ENCODE results near the gene COA8.

The COA8 gene

DNA sequence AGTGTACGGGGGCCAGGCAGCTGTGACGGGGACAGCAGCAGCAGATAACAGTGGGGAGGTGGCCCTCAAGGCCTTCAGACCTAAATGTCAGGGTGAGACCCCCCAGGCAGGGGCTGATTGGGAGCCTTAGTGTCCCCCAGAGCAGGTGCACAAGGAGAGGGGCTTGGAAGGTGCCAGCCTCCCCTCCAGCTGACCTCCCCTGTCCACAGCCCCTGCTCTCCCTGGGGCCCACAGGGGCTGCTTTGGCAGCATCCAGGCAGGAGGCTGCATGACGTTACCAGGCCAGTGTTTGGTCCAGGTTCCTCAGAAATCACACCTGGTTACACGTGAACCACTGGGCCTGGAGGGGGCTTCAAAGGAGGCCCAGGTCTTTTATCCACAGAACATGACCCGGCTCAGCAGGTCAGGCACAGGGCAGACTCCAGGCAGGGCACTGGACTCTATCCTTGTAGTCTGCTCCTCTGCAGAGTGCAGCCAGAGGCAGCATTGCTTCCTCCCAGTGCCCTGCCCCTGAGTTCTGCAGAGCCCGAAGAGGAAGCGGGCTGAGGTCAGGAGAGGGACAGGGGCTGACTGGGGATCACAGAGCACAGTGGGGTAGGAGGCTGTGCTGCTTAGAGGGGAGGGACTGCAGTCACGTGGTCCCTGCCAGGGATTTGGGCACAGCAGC lies 36.4 kb upstream of the COA8 start:
- no peak for DNase-seq

DNA sequence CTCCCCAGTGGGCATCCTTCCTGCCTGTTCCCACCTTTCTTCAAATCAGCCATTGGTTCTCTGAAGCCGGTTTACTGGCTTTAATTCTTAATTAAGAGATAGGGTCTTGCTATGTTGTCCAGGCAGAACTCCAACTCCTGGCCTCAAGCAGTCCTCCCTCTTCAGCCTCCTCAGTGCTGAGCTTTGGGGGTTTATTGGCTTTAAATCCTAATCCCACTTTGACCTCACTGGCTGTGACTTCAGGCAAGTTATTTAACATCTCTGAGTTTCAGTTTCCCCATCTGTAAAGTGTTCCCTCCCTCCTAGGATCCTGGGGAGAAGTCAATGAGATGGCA lies 35.9 kb upstream of the COA8 start:
- no peak for DNase-seq

DNA sequence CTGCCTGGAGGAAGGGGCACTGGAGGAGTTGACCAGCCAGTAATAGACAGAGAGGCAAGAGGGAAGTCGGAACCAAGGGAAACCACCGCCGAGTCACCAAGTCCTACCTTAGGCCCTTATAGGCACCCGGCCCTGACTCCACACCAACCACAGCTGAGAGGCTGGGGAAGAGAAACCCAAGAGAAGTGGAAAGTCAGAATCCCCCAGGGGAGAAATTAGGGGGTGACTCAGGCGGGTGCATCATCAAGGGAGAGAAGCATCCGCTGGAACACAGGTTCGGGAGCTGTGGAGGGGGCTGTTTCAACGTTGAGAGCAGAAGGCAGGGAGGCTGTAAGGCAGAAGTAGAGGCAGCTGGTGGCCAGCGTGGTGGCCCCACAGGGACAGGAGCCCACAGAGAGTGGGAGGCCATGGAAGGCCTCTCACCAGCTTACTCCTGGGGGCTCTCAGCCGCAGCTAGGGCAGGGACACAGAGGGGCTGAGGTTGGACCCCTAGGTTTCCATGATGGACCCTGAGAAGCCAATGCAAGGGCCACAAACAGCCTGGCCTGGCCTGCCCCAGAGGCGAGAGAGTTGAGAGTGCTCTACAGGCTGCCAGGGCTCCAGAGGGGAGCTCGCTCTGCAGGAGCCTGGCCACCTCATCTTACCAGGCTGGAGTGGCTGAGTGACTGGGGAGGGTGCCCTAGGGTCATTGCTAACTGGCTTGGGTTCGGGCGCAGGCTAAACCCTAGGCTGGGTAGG lies 35.2 kb upstream of the COA8 start:
- DNase-seq, result peak; percentile 66

DNA sequence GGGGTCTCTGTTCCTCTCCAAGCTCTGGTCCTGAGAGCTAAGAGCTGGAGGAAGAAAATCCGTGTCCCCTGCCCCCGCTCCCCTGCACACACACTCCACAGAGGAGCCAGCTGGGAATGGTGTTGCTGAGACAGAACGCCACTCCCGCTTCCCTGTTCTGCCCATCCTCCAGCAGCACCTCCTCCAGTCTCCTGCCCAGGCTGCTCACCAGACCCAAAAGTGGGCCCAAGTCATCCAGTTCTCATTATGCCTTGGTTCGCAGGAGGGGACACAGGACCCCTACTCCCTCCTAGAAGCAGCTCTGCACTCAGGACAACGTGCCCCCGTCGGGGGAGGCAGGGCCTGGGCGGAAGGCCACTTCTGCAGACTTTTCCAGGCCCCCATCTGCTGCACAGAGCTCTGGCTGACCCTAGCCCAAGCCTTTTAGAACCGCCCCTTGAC lies 34.6 kb upstream of the COA8 start:
- peak; percentile 33 for DNase-seq

DNA sequence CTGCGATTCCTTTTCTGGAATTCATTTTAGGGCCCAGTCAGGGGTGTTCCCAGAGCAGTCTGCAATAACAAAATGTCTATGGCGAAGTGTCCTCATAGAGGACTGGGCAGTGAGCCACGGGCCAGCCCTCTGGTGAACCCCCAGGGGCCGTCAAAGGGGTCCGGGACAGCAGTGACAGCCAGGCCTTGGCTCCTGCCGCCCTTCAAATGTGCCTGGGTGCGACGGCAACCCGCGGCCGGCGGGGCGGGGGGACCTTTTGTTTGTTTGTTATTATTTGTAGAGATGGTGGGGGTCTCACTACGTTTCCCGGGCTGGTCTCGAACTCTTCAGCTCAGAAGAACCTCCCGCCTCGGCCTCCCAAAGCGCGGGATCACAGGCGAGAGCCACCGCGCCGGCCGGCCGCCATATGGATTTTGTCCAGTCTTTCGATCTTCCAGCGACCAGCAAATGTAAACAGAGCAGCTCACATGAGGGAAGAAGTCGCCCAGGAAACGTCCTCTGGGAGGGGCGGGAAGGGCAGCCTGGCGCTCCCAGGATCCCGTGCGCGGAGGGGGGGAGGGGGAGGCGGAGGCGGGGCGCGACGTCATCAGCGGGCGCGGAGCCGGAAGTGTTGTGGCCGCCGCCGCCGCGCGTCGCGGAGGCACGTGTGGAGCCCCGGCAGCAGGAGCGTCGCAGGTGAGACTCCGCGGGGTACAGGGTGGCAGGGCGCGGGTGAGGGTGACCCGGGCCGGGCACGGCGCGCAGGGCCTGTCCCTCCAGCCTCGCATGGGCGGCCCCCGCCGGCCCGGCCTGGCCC lies 34.0 kb upstream of the COA8 start, which contains the start of gene TRMT61A:
Gene TRMT61A, plus strand, starts transcription at position 610 of the 796 bp plus-strand sequence. CDS start 783 bp downstream, outside the sequence.
- peak; percentile 88 for DNase-seq

DNA sequence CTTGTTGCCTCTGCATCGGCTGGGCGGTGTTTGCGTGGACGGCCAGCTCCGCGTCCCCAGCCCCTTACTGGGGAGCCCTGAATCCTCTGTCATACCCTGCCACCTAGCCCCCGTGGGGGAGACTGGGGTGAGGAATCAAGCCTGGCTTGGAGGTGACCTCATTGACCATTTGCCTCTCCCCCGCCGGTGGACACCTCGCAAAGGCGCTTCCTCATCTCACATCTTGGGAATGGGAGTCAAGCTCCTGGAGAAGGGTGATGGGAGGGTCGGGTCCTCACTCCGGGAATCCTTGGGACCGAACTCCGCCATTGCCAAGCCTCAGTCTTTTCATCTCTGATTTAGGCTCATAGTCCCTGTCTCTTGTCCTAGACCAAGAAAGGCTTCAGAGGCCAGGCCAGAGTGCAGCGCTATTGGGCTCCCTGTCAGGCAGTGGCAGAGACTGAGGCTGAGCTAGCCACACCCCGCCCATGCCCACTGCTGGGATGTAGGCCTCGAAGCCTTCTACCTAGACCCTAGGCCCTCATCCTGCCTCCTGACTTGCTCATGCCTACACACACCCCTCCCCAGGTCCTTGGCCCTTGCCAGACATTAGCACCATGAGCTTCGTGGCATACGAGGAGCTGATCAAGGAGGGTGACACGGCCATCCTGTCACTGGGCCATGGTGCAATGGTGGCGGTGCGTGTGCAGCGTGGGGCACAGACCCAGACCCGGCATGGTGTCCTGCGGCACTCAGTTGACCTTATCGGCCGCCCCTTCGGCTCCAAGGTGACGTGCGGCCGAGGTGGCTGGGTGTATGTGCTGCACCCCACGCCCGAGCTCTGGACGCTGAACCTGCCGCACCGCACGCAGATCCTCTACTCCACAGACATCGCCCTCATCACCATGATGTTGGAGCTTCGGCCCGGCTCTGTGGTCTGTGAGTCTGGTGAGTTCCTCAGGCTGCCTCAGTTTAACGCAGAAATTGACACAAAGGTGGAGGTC lies 33.1 kb upstream of the COA8 start:
- no peak for DNase-seq

DNA sequence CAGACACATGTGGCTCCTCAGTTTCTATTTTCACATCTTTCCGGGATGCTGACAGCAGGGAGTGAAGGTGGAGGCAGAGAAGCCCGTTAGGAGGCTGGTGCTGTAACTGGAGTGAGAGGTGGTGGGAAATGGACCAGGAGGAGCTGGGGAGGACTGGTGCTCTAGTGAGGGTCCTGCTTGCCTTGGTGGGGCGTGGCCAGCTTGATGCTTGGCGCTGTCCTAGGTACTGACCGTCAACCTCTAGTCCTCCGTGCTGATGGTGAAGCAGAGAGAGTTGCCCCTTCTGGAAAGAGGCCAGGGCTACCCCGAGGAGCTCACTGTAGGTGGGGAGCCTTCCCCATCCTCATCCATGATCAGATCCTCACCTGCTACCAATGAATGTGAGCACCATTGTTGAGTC lies 32.4 kb upstream of the COA8 start:
- DNase-seq, result no peak

DNA sequence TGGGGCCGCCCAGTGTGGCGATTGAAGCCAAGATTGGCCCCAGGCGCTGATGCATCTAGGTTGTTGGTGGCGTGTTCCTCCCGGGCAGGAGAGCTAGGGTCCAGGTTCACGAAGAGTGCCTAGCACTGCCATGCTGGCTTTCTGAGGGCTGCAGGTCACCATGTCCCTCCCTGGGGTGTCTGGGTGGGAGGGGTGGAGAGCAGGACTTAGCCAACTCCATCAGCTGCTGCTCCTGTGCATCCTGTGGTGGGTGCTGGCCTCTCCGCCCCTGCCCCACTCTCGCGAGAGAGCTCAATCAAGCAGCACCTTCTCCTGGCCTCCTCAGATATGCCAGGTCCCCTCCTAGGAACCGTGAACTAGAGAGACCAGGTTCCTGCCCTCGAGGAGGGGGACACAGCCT lies 31.9 kb upstream of the COA8 start:
- no peak for DNase-seq

DNA sequence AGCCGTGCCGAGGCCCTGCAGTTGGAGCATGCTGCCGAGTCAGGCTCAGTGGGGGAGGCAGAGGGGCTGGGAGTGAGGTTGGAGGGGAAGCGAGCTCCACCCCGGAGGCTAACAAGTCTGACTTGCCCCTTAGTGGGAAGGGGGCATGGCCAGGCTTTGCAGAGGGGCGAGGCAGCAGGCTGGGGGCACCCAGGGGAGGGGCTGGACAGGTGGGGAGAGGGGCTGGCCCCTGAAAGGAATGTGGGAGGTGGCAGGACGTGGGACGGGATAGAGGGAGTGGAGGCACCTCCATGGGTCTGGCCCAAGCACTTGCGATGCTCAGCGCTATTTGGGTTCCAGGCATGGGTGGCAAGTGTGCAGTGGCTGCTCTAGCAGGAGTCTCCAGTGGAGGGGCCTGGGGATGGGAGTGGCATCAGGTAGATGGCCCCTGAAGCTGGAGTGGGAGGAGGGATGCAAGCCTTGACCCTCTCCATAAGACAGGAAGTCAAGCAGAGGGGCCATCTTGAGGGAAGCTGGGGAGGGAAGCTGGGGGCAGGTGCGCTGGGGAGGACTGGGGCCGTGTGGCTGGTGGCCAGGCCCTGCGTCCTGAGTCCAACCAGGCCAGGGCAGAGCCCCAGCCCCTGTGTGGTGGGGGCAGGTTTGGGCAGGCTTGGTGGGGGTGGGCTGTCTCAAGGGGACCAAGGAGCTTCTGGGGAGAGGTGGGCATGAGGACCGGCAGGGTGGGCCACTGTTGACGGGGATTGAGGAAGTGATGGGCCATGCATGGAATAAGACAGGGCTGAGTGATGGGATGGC lies 31.1 kb upstream of the COA8 start:
- DNase-seq, result no peak

DNA sequence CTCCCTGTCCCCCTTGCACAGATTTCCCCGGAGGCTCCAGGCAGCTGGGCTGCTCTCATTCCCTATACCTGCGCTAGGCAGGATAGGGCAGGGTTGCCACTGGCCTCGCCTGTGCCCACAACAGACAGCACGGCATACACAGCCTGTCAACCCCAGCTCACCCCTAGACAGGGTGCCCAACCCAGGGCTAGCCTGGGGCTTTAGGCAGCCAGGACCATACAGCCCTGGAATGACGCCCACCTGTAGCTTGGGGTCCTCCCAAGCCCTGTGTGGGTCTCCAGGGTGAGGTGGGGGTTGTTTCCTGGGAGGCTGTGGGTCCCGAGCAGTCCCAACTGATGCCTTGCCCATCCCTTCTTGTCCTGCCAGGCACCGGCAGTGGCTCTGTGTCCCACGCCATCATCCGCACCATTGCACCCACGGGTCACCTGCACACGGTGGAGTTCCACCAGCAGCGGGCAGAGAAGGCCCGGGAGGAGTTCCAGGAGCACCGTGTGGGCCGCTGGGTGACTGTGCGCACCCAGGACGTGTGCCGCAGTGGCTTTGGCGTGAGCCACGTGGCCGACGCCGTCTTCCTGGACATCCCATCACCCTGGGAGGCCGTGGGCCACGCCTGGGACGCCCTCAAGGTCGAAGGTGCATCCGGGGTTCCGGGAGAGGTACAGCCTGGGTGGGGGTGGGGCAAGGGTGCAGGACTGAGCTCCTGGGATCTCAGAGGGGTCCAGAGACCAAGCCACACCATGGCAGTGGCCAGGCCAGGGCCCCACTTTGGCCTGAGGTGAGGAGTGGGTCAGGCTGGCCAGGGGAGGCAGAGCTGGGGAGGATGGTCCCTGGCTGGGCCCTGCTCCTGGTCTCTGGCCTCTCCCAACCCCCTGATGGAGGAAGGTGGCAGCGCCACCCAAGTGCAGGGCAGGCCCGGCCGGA lies 30.3 kb upstream of the COA8 start:
- DNase-seq, result no peak

DNA sequence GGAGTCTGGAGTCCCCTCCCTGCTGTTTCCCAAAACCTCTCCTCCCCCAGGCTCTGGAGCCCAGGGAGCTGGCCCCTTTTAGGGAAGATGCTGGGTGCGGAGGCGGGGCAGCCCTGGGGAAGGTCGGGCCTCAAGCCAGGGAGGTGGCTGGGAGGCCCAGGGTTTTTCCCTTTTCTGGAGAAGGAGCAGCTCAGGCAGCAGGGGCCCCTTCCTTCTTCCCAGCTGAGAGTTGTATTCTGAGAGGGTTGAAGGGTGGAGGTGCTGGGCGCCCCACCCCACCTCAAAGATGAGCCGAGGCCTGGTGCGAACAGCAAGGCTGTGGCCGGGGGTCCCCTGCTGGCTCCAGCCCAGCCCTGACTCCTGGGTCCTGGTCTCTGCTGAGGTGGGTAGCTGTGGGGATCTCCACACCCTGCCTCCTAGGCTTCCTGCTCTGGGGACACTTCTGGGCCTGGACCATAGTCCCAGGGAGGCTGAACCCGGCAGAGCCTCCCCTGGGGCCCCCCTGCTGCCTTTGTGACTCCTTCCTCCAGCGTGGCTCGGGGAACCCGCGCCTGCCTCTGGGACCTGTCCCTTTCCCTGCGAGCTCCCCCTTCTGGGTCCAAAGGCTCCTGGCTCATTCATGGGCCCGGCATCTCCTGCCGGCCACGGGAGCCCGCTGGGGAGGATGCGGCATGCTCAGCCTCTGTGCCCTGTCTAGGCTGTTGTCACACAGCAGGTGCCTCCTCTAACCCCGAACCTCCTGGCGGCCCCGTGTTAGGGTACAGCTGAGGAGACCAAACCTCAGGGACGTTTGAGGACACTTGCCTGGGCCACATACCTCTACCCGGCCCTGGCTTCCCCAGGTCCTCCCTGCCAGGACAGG lies 29.4 kb upstream of the COA8 start:
- DNase-seq, result no peak

DNA sequence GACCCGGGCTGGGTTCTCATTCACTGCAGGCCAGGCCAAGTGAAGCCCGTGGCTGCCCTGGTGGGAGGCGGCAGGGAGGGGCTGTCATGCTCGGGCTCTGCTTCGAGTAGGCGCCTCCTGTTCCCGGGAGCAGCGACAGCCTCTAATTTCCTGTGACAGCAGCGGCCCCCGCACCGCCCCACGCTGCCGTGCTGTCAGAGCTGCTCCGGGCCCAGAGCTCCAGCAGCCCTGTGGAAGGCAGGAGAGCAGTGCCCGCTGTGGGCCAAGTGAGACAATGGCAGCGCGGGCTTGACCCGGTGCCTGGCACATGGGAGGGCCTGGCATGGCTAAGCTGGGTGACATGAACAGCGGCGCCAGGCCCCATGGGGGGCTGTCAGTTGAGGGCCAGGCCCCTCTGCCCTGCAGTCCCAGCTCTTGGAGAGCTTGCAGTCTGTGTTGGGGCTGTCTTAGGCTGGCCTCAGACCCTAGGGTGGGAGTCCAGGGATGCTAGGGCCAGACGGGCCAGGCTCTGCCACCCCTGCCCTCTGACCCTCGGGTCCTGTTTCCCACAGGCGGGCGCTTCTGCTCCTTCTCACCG lies 28.7 kb upstream of the COA8 start:
- DNase-seq, result no peak

DNA sequence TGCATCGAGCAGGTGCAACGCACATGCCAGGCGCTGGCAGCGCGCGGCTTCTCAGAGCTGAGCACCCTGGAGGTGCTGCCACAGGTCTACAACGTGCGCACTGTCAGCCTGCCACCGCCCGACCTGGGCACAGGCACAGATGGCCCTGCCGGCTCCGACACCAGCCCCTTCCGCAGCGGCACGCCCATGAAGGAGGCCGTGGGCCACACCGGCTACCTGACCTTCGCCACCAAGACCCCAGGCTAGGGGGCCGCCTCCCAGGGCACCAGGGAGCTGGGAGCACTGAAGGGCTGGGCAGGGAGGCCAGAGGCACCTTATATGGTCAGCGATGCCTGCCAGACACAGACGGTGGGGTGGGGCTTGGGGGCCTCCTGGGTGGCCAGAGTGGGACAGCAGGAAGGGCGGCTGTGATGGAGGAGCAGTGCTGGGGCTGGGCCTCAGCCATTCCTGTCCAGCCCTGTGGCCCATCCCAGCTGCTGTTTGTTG lies 28.1 kb upstream of the COA8 start:
- no peak for DNase-seq

DNA sequence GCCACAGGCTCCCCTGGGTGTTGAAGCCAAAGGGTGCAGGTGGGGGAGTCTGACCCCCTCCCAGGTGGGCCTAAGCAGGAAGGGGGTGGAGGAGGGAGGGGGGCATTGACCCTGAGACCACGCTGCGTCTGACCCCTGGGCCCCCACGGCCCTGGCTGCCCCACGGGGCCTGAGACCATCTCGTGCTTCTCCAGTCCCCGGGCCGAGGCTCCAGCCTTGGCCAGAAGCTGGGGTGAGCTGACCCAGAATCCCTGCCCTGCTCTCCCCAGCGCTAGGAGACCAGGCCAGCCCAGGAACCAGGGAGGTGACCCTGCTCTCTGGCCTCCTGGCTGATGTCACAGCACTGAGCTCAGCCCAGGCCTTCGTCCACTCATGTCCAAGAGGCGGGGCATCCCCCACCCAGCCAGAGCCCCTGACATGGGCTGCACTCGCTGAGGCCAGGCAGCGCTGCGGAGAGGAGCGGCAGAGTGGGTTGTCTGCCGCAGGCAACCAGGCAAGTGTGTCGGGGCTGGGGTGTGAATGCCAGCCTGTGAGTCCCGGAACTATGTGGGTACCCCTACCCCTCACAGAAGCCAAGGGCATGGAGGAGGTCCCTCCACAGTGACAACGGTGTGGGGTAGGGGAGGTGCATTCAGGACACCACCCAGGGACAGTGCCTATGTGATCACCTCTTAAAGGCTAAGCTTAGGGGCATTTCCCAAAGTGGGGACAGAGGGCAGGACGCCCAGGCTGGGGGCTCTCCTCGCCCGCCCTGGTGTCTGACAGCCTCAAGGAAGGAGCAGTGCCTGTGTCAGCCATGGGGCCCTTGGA lies 27.5 kb upstream of the COA8 start:
- no peak for DNase-seq

DNA sequence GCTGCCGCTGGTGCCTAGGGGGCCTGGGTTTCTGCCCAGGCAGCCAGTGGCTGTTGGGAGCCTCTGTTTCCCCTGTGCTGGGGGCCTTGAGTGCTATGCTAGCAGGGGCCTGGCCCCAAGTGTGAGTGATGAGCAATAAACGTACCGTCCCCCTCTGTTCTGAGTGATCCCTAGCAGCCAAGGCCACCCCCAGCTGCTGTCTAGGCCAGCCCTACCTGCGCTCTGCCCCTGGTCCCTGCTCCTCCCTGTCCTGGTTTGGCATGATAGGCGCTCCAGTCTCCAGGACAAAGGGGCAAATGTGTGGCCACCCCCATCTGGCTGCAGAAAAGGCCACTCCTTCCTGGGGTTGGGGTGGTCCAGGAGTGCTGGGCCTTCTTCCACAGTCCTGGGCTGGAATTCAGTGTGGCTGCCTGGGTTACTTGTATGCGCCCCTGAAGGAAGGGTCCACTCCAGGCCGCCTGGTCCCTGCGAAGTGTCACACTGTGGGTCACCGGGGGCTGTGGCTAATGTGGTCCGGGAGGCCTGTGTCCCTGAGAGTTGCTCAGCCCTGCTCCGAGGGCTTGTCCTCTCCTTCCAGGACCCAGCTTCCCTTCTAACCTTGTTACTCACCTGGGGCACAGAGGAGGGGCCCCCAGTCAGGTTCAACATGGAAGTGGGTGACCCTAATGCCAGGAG lies 26.7 kb upstream of the COA8 start:
- DNase-seq, result no peak

DNA sequence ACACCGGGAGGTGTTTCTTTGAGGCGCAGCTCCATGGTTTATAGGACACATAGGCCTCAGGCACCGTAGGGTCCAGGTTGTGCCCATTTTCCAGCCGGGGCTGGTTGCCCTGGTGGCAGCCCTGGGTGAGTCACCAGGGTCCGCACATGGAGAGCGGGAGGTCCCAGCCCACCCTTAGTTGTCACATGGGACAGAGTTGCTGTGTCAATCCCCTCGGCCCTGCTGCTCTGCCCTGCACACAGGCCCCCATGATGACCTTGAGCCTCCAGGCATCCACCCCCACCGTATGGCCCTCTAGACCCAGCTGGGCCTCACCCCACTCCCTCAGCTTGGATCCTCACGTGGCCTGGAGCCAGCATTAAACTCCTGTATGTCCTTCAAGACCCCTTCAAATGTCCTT lies 26.1 kb upstream of the COA8 start:
- no peak for DNase-seq

DNA sequence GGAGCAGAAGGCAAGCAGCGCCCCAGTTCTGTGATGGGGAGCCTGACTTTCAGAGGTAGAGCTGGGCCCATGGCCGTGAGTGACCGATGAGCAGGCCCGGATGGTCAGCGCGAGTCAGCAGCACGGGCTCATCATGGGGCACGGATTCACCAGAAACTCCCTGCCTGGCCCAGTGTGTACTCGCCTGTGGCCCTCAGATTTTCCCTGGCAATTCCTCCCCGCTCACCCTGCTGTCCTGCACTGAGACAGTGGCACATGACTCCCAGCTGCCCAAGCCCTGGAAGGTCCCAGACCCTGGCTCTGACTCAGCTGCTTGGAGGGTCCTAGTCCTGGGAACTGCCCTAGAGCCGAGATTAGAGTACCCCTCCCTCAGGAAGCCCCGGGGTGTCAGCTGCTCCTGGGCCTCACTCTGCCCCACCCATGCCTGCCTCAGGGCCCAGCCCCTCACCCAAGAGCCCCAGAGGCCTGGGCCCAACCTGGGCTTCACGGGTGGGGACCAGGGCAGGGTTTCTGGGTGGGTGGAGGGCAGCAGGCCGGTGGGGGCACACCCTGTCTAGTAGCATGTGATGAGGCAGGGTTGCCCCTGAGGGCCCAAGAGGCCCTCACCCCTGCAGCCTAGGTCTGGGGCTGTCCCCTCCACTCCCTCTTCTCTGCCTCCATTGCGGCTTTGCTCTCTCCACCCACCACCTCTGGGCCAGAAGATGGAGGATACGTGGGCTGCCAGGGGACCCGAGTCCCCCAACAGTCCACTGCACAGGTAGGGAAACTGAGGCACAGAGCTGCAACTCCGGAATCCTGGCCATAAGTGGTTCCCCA lies 25.4 kb upstream of the COA8 start:
- DNase-seq, result no peak

Measured in fibroblast of upper back skin (primary cell).